HG03342 (cell line): Measurements from ENCODE around the gene PAK5.

ENCODE experiments used
- ATAC-seq: cut with Tn5 transposase; IDR thresholded peaks from one replicate; pipeline ENCODE4 v1.9.1; 2021; ENCODE audit warnings: mild to moderate bottlenecking, moderate library complexity; ENCODE audit not compliant: unreplicated experiment

PAK5 gene

GRCh38 chr20:9838378-9839295 lies at the start of gene PAK5:
Gene PAK5 (minus strand): TSS chr20:9839076. CDS start chr20:9644328, 194,748 bp downstream.
- no peak for ATAC-seq

- ATAC-seq = no peak
These were observed 48.8 kb upstream of the PAK5 start for GRCh38 chr20:9887706-9888105.

GRCh38 chr20:9886227-9886626 lies 47.4 kb upstream of the PAK5 start:
- ATAC-seq = no peak

- no peak for ATAC-seq
These were observed 45.8 kb upstream of the PAK5 start for GRCh38 chr20:9884666-9885065.

- ATAC-seq = no peak
These were observed 45.2 kb upstream of the PAK5 start for GRCh38 chr20:9884061-9884460.

- no peak for ATAC-seq
These were observed 39.1 kb upstream of the PAK5 start for GRCh38 chr20:9877932-9878495.

GRCh38 chr20:9867196-9867980 lies 28.5 kb upstream of the PAK5 start:
- ATAC-seq = no peak

- no peak for ATAC-seq
These were observed 13.7 kb upstream of the PAK5 start for GRCh38 chr20:9852566-9852965.

- ATAC-seq = no peak
These were observed 750 bp upstream of the PAK5 start for GRCh38 chr20:9839626-9840025.

GRCh38 chr20:9838035-9838377 lies 870 bp downstream of the PAK5 start:
- no peak for ATAC-seq

GRCh38 chr20:9837634-9838033 lies 1.2 kb downstream of the PAK5 start:
- no peak for ATAC-seq

GRCh38 chr20:9835302-9835701 lies 3.6 kb downstream of the PAK5 start:
- no peak for ATAC-seq

- ATAC-seq = no peak
These were observed 7.8 kb downstream of the PAK5 start for GRCh38 chr20:9831032-9831431.

GRCh38 chr20:9829835-9830234 lies 9.0 kb downstream of the PAK5 start:
- ATAC-seq = no peak

GRCh38 chr20:9817654-9818053 lies 21.2 kb downstream of the PAK5 start:
- ATAC-seq = no peak

GRCh38 chr20:9815632-9816031 lies 23.2 kb downstream of the PAK5 start:
- no peak for ATAC-seq

GRCh38 chr20:9810738-9811137 lies 28.1 kb downstream of the PAK5 start:
- ATAC-seq = no peak

GRCh38 chr20:9809271-9809670 lies 29.6 kb downstream of the PAK5 start:
- no peak for ATAC-seq

GRCh38 chr20:9808166-9808565 lies 30.7 kb downstream of the PAK5 start:
- ATAC-seq = no peak

GRCh38 chr20:9807136-9807535 lies 31.7 kb downstream of the PAK5 start:
- no peak for ATAC-seq

GRCh38 chr20:9800421-9800820 lies 38.5 kb downstream of the PAK5 start:
- ATAC-seq = no peak

GRCh38 chr20:9794831-9795230 lies 44.0 kb downstream of the PAK5 start:
- no peak for ATAC-seq
